ENCODE results near the gene SH3GLB2.
"Not testable (repeated sequence)": the region's sequence is repeated elsewhere in the genome, so short reads cannot be mapped to it uniquely, and the experiment has no call there.

The SH3GLB2 gene

GRCh38 chr9:128979111-128979510 is 49.0 kb downstream of the SH3GLB2 start:
- DNase-seq (ENCODE audit: low read depth) = no peak
- no peak overlapping the region for H3K4me3 ChIP-seq (replicated peaks; ENCODE audit: low read depth, low read length)
- no peak for TF ChIP-seq CTCF (IDR thresholded peaks at IDR 0.05; ENCODE audit: low read length, missing control alignments)

- H3K4me3 ChIP-seq (replicated peaks; ENCODE audit: low read depth, low read length) = no peak overlapping the region
- DNase-seq (ENCODE audit: low read depth) = peak; percentile 55
- no peak for TF ChIP-seq CTCF (IDR thresholded peaks at IDR 0.05; ENCODE audit: low read length, missing control alignments)
Measured at GRCh38 chr9:128972956-128973355, 55.2 kb downstream of the SH3GLB2 start.

- no peak for TF ChIP-seq CTCF (IDR thresholded peaks at IDR 0.05; ENCODE audit: low read length, missing control alignments)
Measured at GRCh38 chr9:128969491-128969890, 58.6 kb downstream of the SH3GLB2 start.

GRCh38 chr9:128961403-128961802 is 66.7 kb downstream of the SH3GLB2 start:
- H3K4me3 ChIP-seq (replicated peaks; ENCODE audit: low read depth, low read length); DNase-seq (ENCODE audit: low read depth): not testable (repeated sequence)

More at GRCh38 chr9:128969491-128969890, 58.6 kb downstream of the SH3GLB2 start:
- no peak overlapping the region for H3K4me3 ChIP-seq (replicated peaks; ENCODE audit: low read depth, low read length)
- DNase-seq (ENCODE audit: low read depth) = no peak
